MCF 10A (cell line): Measurements from ENCODE around the gene APOC1. TPM values are rescaled to one million over a fixed set of nuclear protein-coding genes. Genes with fewer than 3 reads are reported as not detected.

Source experiments
- BruUV-seq: library from RNA; stranded (reverse); fragments of 400-500 nt; replicated peaks from 2 replicates; lab custom pipeline; 2021; lab: Mats Ljungman, UMichigan
- CTCF ChIA-PET: fragments of 300-600 bp; sonication (Branson Sonifier 250); formaldehyde crosslinking; extraction: SDS; loops from one replicate; lab custom pipeline; 2021; ENCODE audit warnings: antibody characterized with exemption, inconsistent platforms; lab: Yijun Ruan, JAX
- POLR2A ChIA-PET: fragments of 300-600, 350-650 bp; sonication (Branson Sonifier 250); formaldehyde crosslinking; extraction: SDS; loops from one replicate; lab custom pipeline; 2020; ENCODE audit warnings: antibody characterized with exemption, inconsistent platforms; lab: Yijun Ruan, JAX
- DNase-seq: peaks from one replicate; pipeline ENCODE4 v3.0.0-alpha.2; 2018; ENCODE audit not compliant: unreplicated experiment
- H3K27ac Mint-ChIP-seq: one replicate; pipeline ENCODE4 v1.8.0; 2022; ENCODE audit warnings: mild to moderate bottlenecking, low read depth, mixed read lengths; ENCODE audit not compliant: unreplicated experiment
- H3K27me3 Mint-ChIP-seq: one replicate; pipeline ENCODE4 v1.8.0; 2022; ENCODE audit warnings: mixed read lengths; ENCODE audit not compliant: insufficient read depth, unreplicated experiment
- H3K36me3 Mint-ChIP-seq: one replicate; pipeline ENCODE4 v1.8.0; 2022; ENCODE audit warnings: mild to moderate bottlenecking, moderate library complexity, mixed read lengths; ENCODE audit not compliant: insufficient read depth, unreplicated experiment
- H3K4me1 Mint-ChIP-seq: one replicate; pipeline ENCODE4 v1.8.0; 2022; ENCODE audit warnings: mixed read lengths; ENCODE audit not compliant: insufficient read depth, unreplicated experiment
- H3K4me3 Mint-ChIP-seq: one replicate; pipeline ENCODE4 v1.8.0; 2022; ENCODE audit warnings: mild to moderate bottlenecking, moderate library complexity, mixed read lengths; ENCODE audit not compliant: unreplicated experiment
- H3K9me3 Mint-ChIP-seq: one replicate; pipeline ENCODE4 v1.8.0; 2022; ENCODE audit warnings: mixed read lengths; ENCODE audit not compliant: unreplicated experiment
- intact Hi-C: fragments of 100-400 bp; cut with micrococcal nuclease; formaldehyde crosslinking; loops from 2 replicates; pipeline ENCODE4 v1.14.1; 2022
- total RNA-seq: library from RNA; stranded (reverse); gene quantifications from 2 replicates; pipeline ENCODE4 v1.2.3, GENCODE V29; 2022
- TF ChIP-seq, protein P1 (sequence below): fragments of 200-600 bp; IDR thresholded peaks from one replicate; pipeline ENCODE4 v1.8.0; 2022; ENCODE audit warnings: antibody characterized with exemption, mild to moderate bottlenecking; ENCODE audit not compliant: unreplicated experiment

The APOC1 gene
- total RNA-seq, 1 experiment from 2014 or later, result 1.1 TPM

DNA sequence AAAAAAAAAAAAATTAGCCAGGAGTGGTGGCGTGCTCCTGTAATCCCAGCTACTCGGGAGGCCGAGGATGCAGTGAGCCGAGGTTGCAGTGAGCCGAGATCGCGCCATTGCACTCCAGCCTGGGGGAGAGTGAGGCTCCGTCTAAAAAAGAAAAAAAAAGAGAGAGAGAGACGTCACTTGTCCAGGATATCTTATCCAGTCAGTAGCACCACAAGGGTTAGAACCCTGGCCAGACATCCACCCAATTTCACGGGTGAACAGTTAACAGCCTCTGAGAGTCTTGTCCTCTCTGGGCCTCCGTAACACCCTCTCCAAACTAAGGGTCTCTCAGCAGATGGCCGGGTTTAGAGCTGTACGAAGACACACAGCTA is 39.9 kb downstream of the APOC1 start:
- ChIA-PET POLR2A (interaction anchor here (0.6 to 2.8 kb wide), 24 partner anchors 8 to 524 kb away, joined by 3 to 16 read pairs (median 4); partner anchors contain the start of genes APOC2, BLOC1S3, CLASRP and ERCC1), CTCF (interaction anchor here (0.6 to 1.2 kb wide), 9 partner anchors 13 to 1260 kb away, joined by 3 to 5 read pairs (median 4); no protein-coding TSS in a partner anchor)
- Mint-ChIP-seq H3K4me3 (peak overlapping the region; percentile 89), H3K27me3 (no peaks in the 10 kb centered on the region), H3K9me3 (no peaks in the 10 kb centered on the region), H3K36me3 (peaks cover 12% of the 10 kb centered on the region), H3K4me1 (peaks cover 29% of the 10 kb centered on the region), H3K27ac (peak overlapping the region; percentile 96)
- DNase-seq, result no peak
- TF ChIP-seq, protein P1, sequence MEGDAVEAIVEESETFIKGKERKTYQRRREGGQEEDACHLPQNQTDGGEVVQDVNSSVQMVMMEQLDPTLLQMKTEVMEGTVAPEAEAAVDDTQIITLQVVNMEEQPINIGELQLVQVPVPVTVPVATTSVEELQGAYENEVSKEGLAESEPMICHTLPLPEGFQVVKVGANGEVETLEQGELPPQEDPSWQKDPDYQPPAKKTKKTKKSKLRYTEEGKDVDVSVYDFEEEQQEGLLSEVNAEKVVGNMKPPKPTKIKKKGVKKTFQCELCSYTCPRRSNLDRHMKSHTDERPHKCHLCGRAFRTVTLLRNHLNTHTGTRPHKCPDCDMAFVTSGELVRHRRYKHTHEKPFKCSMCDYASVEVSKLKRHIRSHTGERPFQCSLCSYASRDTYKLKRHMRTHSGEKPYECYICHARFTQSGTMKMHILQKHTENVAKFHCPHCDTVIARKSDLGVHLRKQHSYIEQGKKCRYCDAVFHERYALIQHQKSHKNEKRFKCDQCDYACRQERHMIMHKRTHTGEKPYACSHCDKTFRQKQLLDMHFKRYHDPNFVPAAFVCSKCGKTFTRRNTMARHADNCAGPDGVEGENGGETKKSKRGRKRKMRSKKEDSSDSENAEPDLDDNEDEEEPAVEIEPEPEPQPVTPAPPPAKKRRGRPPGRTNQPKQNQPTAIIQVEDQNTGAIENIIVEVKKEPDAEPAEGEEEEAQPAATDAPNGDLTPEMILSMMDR, result no peak
- no TSS peak for BruUV-seq
- intact Hi-C loops, result loop anchor here (5.0 kb wide), 1 partner anchor 107 kb away; the partner anchor contains the start of gene NECTIN2

DNA sequence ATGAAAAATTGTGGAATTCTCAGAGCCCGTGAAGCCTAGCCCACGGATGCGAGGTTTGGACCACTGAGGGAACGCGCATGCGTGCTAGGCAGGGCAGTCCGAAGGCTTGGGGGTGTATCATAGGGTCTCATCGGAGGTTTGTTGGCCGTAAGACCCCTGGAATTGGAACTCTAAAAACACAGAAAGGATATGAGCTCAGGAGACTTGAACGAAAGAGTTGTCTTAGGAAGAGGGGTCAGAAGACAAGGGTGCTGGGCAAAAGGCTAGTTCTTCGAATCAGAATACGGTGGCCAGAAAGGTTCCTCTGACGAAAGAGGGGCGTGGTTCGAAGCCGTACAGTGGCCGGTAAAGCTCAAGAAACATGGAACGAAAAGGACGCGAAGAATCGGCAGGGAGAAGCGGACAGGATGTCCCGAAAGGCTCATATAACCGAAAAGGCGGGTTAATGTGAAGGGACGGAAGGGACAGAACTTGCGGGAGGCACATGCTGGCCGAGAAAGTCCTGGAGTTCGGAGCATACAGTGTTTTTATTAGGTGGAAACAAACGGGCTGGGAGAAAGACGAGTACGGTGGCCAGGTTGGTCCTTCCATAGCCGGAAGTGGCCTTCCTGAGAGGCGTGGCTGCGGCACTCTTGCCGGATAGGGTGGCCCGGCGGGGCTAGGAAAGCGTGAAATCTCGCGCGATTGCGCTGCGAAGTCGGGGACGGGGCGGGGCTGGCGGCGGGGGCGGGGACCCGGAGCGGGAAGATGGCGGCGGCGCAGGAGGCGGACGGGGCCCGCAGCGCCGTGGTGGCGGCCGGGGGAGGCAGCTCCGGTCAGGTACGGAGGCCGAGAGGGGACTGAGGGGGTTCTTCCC is 40.5 kb downstream of the APOC1 start, which contains the start of gene CLPTM1:
Gene CLPTM1, plus strand, starts transcription at position 732 of the 856 bp plus-strand sequence. Its CDS starts 16 bp downstream, at position 748.
- H3K4me1 Mint-ChIP-seq, result peaks cover 29% of the 10 kb centered on the region
- H3K27ac Mint-ChIP-seq, result peak within 1 kb of the TSS; percentile 96
- intact Hi-C loops, result loop anchor here (5.0 kb wide), 1 partner anchor 108 kb away; the partner anchor contains the start of gene NECTIN2
- CTCF ChIA-PET, result interaction anchor here (0.6 to 1.0 kb wide), 8 partner anchors 14 to 1261 kb away, joined by 3 to 5 read pairs (median 4); no protein-coding TSS in a partner anchor
- peak within 1 kb of the TSS; percentile 89 for H3K4me3 Mint-ChIP-seq
- peak; percentile 97 for DNase-seq
- POLR2A ChIA-PET, result interaction anchor here (0.6 to 2.8 kb wide), 29 partner anchors 9 to 787 kb away, joined by 3 to 16 read pairs (median 3); partner anchors contain the start of genes APOC2, BLOC1S3, CLASRP and ERCC1
- TF ChIP-seq, protein P1, result no peak
- no peaks in the 10 kb centered on the region for H3K27me3 Mint-ChIP-seq
- H3K9me3 Mint-ChIP-seq, result no peaks in the 10 kb centered on the region
- TSS peak; percentile 91 for BruUV-seq
- H3K36me3 Mint-ChIP-seq, result peaks cover 14% of the 10 kb centered on the region

DNA sequence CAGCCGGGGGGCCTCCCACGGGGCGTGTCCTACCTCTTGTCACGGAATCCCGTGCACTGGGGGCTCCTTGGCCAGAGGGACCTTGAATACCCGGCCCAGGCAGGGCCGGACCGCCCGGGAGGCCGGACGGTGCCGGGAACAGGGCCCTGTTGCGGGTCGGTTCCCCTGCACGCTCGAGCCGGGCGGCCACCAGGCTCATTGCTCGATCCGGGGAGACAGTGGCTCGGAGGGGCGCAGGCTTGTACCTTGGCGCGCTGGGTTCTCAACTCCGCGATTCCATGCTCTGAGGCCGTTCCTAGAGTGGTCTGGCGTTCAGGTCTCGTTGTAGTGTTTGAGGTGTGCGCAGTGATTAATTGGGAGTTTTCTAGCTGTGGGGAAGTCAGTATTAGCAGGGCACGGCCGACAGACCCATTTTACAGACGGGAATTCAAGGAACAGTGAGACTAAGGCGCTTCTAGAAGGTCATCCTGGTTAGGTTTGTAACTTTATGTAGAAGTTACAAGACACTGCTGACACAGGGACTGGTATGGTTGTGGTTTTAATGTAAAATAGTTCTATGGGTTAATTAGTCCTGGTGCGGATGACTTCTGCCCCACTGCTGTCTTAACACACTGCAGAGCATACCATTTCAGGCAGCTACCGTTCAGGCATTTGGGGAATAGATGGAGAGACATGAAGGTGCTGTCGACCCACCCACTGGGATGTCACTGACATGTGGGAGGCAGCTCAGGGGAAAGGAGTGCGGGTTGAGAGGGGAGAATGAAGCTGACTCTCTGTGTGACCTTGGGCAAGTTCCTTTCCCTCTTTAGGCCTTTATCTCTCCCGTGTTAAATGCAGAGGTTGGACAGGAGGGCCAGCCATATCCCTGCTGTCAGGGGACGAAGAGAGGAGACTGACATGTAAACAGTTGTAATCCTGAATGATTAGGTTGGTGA is 41.4 kb downstream of the APOC1 start:
- peak; percentile 17 for DNase-seq
- H3K27me3 Mint-ChIP-seq, result no peaks in the 10 kb centered on the region
- H3K36me3 Mint-ChIP-seq, result peaks cover 14% of the 10 kb centered on the region
- TF ChIP-seq, protein P1, result no peak
- H3K27ac Mint-ChIP-seq, result peak overlapping the region; percentile 96
- peak overlapping the region; percentile 89 for H3K4me3 Mint-ChIP-seq
- ChIA-PET POLR2A (interaction anchor here (0.6 to 2.8 kb wide), 13 partner anchors 10 to 786 kb away, joined by 3 to 16 read pairs (median 5); partner anchors contain the start of genes BLOC1S3, CLASRP, PPP1R37 and TOMM40), CTCF (interaction anchor here (0.7 to 2.6 kb wide), 3 partner anchors 11 to 309 kb away, joined by 3 to 7 read pairs (median 3); no protein-coding TSS in a partner anchor)
- peaks cover 34% of the 10 kb centered on the region for H3K4me1 Mint-ChIP-seq
- H3K9me3 Mint-ChIP-seq, result no peaks in the 10 kb centered on the region
- BruUV-seq, result TSS peak; percentile 44
- intact Hi-C loops, result no loop called here
